A172 (cell line): ENCODE measurements around the gene NUDT14. TPM values are rescaled to one million over a fixed set of nuclear protein-coding genes. Genes with fewer than 3 reads are reported as not detected.

ENCODE experiments used
- DNase-seq: peaks from one replicate; pipeline ENCODE4 v3.0.0-alpha.2; 2015; ENCODE audit warnings: low spot score
- total RNA-seq: library from RNA; depleted of rRNA; stranded (reverse); fragments of >200 nt; shearing (Covaris generic); gene quantifications from 2 replicates; pipeline ENCODE4 v1.2.3, GENCODE V29; 2014

NUDT14 gene
- total RNA-seq, 1 experiment from 2014 or later: 23.1 TPM

DNA sequence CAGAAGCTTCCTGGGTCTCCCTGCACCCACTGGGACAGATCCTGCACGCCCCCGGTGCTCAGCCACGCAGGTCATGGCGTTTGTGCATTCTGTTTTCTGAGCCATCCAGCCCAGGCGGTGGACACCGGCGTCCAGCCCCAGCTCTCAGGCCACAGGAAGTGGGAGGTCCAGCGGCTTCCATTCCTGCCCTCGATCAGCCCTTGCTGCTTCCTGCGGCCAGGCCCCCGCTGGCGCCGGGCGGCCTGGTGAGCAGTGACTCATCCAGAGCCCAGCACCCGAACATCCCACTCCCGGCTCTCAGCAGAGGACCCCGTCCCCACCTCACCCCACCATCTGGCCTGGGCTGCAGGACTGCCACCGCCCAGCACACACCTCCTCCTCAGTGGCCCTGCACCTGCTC lies 18.0 kb upstream of the NUDT14 start:
- peak; percentile 66 for DNase-seq

DNA sequence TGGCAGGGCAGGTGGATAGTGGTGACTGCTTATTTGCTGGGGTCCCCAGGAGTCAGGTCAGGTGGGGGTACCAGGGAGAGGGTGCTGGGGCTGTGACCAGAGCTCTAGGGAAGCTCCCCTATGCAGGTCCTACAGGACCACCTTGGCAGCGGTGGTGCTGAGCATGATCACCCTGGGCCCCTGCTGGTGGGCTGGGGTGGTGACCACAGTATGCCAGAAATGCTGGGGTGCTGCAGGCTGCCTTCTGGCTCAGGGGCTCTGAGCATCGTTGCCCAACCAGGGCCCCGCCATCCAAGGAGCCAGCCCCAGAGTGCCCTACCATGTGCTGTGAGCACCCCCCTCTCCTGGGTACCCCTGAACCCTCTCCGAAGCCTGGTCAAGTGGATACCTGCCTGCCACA lies 17.5 kb upstream of the NUDT14 start:
- DNase-seq: no peak

DNA sequence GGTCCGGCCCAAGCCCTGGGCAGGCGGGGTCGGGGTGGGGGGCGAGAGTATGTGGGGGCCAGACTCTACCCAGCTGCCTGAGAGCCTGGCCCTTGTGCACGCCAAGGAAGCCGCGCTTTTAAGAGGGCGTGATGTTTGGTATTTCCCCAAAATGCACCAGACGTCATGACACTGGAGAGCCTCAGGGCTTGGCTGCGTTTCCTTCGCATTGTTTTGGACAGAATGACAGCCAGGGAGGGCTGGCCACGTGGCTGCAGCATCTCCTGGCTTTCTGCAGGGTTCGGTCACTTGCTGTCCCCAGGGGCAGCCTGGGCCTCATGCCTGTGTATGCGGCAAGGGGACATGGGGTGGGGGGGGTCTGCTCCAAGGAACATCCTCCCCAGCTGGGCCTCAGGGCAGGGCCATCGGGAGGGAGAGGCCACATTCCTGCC lies 16.1 kb upstream of the NUDT14 start:
- no peak for DNase-seq

DNA sequence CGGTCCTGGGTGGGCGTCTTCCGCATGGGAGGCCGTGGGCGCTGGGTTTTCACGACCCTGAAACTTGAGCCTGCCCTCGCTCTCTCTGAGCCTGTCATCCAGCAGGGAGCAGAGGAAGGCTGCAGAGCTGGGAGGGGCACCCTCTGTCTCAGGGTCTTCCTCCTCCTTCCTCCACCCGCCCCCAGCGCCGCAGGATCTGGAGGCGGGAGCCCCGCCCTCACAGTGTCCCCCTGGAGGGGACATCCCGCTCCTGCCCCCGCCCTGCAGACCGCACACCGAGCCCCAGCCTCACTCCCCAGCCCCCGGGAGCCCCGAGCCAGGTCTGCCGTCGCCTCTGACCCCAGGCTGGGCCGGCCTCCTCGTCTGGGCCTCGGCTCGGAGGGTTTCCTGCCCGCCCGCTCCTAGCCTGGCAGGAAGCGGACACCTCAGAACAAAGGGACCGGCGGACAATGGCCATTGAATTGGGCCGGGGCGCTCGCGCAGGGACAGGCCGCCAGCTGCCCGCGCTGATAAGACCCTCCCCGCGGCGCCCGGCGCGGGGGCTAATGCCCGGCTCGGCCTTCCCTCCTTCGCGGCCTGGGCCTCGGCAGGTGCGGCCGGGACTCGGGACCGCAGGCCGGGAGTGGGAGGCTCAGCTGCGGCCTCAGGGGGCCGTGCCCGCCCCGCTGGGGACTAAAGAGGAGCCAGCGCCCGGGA lies 15.3 kb upstream of the NUDT14 start:
- no peak for DNase-seq

DNA sequence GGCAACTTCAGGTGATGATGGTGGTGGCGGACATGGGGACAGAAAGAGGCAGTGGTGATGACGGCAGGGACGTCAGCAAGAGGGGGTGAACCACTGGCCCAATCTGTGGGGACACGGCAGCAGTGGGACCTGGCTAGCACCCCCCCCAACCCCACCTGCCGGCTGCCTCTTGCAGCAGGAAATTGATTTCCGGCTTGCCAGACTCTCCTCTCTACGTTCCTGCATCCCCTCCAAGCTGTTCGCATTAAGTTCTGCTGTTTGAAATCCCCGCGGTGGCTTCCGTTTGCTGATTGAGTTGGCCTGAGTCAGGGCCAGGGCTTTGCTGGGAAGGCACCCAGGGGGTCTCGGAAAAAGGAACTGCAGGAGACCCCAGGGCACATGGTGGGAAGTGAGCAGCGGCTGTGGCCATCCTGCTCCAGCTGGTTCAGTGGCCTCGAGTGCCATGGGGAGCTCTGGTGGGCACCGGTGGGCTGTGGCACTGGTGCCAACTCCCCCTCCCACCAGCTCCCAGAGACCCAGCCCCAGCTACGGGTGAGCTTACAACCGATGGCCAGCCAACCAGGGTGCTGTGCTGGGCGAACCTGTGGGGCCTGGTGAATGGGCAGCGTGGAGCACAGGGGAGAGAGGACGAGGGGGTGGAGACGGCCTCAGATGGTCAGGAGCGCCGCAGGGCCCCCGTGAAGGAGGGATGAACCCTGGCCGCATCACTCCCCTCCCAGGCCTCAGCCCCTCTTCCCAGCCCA lies 14.6 kb upstream of the NUDT14 start:
- no peak for DNase-seq

DNA sequence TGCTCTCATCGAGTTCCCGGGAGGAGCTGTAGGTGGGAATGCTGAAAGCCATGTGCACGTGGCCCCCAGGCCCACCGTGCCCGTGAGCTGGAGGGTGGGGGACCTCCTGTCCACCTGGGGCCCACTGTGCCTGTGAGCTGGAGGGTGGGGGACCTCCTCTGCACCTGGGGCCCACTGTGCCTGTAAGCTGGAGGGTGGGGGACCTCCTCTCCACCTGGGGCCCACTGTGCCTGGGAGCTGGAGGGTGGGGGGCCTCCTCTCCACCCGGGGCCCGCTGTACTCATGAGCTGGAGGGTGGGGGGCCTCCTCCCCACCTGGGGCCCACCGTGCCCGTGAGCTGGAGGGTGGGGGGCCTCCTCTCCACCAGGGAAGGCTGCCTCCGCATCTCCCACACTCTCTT lies 13.9 kb upstream of the NUDT14 start:
- DNase-seq: no peak

DNA sequence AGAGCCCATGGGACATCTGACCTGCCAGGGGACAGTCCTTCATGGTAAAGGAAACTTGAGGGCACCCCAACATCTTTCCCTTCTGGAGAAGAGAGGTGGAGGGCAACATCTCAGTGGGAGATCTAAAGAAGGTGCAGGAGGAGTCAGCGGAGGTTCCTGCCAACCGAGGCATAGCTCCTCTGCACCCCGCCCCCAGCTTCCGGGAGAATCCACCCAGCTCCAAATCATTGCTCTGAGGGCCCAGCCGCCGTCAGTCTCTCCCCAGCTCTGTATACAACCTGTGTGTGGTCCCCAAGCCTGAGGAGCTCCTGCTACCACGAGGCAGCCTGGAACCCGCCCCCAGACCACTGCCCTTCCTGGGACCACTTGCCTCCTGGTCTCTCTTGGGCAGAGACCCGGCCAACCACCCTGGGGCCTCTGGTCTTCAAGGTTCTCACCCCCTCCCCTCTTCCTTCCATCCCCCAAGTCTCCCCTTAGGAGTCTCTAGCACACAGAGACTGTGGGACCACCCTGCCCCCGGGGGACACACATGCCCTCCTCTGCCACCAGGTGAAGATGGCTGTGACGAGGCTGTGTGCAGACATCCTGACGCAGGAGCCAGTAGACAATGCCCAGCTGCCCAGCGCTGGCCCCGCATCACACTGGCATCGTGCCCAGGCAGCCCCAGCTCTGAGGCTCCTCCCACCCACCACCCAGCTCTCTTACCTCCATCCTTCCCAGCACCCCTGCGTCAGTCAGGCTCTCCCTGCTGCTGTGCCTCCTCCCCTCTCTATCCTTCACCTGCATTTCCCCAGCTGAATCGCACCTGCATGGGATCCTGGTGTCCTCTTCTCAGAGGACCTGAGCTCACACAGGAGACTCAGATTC lies 13.0 kb upstream of the NUDT14 start:
- peak; percentile 37 for DNase-seq

DNA sequence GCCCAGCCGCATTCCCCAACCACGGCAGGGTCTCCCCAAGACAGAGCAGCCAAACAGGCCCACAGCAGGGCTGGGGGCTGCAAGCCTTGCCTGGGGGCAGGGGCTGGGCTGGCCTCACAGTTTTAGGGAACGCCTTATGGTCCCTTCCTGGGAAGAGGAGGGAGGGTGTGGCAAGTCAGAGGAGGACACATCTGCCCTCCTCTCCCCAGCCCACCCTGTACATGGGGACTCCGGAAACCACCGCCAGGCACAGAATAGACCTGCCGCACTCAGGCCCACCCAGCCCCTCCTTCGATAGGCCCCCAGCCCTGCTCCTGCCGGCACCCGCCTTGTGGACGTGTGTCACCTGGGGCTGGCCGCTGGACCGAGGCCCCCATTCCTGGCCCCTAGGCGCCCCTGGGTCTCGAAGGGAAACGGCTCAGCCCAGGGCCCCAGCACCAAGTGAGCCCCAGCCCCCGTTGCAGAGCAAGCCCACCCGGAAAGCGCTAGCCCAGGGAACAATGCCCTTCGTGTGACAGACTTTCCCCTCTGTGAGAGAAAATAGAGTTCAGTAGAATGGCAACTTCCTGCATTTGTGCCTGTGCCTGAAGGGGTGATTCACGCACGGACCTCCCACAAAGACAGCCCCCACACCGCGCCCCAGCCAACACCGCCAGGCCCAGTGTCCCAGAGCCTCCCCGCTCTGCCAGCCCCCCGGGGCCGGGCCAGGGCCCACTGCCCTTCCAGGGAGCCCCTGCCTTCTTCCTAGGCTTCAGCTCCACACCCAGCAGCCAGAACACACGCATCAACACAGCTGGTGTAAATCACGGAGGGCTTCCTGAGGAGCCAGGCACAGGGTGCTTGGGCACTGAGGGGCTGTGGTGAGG lies 12.0 kb upstream of the NUDT14 start:
- no peak for DNase-seq

DNA sequence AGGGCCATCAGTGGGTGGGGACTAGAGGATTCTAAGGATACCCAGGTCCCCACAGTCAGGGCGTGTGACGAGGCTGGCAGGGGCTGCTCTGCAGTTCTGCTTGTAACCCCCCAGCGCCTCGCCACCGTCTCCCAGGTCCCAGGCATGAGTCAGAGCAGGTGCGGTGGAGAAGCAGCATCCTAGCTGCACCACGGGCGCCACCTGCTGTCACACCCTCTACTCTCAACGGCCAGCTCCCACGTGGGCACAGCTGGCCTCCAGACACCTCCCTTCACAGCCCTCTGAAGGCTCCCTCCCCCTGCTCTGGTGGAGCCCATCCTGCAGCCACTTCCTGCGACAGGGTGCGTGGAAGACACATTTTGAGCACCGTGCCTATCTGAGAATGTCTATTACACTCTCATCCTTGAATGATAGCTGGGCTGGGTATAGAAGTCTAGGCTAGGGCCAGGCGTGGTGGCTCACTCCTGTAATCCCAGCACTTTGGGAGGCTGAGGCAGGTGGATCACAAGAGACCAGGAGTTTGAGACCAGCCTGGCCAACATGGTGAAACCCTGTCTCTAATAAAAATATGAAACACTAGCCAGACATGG lies 6.9 kb upstream of the NUDT14 start:
- DNase-seq: no peak

DNA sequence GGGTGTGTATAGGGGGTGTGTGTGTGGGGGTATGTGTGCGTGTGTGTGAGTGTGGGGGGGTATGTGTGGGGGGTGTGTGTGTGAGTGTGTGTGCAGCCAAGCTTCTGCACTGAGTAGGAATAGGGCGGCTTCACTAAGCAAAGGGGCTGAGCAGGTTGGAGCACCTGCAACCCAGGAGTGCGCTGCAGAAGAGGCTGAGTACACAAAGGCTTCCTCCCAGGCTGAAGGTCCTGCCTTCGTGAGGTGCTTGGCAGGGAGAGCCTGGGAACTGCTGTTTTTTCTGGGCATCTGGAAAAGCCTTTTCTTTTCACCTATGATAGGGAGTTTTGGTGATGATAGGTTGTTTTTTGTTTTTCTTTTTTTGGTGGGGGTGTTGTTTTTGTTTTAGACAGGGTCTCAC lies 6.0 kb upstream of the NUDT14 start:
- no peak for DNase-seq

DNA sequence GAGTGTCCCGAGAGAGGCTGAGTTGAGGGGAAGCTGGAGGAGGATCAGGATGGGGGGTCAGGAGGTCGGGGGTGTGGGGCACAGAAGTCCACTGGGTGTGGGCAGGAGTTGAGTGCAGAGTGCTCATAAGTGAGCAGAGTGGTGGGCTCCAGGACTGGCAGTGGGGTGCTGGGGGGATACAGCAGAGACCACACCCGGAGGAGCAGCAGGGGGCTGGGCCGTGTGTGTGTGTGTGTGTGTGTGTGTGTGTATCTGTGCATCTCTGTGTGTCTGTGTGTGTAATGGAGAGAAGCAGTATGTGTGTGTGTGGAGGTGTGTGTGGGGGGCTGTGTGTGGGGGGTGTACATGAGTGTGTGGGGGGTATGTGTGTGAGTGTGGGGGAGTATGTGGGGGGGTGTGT lies 4.9 kb upstream of the NUDT14 start:
- no peak for DNase-seq

DNA sequence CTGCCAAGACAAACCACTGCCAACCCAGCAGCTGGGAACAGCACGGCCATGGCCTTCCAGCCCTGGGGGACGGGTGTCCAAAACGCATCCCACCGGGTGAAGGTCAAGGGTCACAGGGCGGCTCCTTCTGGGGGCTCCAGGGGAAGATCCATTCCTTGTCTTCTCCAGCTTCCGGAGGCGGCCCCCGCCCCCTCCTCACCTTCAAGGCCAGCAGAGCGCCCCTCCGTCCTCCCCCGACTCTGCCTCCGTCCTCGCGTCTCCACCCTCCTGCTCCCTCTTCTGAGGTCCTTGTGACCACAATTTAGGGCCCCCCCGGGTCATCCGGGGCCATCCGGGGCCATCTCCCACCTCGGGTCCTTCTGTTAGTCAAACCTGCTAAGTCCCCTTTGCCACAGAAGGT lies 3.9 kb upstream of the NUDT14 start:
- no peak for DNase-seq

DNA sequence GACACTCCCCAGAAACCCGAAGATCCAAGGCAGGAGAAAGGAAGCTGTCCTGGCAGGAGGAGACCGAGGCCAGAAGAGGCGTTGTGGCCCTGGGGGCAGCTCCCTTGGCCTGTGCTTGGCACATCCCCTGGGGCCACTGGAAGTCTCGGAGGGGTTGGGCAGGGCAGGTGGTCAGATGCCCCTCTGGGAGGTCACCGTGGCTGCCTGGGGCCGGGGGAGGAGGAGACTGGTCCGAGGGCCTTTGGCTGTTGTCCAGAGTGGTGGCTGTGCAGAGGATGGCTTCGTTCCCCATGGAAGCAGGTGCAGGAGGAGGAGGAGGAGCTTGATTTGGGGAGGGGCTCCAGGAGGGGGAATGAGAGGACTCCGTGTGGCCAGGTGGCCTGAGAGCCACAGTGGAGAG lies 3.3 kb upstream of the NUDT14 start:
- DNase-seq: no peak

DNA sequence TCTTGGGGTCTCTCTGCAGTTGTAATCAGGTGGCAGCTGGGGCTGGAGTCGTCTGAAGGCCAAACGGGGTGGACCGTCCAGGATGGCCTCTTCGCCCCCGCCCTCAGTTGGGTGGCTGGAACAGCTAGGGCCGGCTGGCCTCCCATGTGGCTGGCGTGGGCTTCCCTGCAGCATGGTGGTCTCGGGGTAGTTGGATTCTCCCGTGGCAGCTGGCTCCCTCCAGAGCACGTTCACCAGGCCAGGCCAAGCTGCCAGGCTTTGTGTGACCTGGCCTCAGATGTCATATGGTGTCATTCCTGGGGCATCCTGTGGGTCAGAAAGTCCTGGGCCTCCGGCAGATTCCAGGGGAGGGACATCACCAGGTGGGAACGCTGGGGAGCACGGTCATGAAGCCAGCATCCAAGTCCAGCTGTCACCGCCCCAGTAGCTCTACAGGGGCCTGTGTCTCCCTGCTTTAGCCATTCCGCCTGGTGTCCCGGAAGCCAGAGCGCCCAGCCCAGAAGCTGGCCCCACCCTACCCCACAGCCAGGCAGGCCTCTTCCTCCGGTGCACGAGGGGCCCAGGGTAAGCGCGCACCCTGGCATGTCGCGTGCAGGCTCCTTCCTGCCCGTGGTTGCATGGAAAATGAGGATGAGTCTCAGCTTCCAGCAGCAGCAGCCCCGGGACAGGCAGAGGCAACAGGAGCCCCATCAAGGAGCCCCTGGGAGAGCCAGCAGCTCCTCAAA lies 1.3 kb upstream of the NUDT14 start:
- no peak for DNase-seq

DNA sequence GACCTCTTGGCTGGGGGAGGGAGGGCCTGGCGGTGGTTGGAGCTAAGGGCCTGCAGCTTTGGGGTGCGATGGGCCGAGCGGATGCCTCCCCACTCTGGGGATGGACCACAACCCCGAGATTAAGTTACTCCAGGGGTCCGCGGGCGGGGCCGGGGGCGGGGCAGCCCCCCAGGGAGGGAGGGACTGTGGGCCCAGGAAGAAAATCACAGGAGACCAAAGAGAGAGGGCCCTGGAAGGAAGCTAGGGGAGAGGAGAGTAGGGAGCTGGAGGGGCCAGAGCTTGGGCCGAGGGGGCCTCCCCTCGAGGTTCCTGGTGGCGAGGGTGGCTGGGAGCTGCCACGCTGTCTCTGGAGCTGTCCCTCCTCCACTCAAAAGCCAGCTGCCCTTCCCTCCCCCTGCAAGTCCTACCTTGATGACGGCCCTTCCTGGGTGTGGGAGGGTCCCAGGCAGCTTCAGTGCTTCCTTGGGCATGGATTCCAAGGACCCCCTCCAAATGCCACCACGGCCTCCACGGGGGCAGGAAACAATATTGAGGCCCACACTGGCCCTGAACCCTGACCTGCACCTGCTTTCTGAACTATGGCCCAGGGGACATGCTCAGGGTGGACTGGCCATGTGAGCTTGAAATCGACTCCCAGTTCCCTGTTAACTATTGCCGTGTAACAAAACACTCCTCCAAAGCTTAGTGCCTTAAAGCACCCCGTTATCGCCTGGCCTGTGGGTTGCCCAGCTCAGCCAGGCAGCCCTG lies 610 bp upstream of the NUDT14 start:
- no peak for DNase-seq

DNA sequence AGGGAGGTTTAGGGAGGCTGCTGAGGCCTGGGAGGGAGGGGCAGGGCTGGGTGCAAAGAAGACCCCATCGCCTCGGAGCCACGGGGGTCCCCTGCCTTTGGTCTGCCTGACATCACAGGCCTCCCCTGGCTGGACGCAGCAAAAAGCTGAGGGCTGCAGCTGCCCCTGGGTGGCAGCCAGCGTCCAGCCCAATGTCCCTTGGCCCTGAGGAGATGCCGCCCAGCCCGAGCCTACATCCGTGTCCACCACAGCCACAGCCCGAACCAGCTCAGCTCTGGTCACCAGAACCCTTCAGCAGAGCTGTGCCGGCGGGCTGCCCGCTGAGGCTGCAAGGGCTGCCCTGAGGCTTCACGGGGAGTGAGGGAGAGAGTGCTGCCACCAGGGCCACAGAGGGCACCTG lies 1.9 kb downstream of the NUDT14 start:
- no peak for DNase-seq

DNA sequence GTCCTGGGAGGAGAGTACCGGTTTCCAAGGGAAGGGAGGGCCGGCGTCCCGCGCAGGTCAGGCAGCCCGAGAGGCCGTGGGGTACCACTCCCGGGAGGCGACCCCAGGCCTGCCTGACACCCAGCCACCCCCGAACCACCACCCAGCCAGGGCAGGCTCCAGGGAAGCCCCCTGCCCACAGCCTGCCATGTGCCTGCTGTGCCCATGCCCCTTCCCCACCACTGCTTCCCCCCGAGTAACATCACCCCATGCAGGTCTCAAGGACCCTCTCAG lies 2.3 kb downstream of the NUDT14 start:
- DNase-seq: no peak

DNA sequence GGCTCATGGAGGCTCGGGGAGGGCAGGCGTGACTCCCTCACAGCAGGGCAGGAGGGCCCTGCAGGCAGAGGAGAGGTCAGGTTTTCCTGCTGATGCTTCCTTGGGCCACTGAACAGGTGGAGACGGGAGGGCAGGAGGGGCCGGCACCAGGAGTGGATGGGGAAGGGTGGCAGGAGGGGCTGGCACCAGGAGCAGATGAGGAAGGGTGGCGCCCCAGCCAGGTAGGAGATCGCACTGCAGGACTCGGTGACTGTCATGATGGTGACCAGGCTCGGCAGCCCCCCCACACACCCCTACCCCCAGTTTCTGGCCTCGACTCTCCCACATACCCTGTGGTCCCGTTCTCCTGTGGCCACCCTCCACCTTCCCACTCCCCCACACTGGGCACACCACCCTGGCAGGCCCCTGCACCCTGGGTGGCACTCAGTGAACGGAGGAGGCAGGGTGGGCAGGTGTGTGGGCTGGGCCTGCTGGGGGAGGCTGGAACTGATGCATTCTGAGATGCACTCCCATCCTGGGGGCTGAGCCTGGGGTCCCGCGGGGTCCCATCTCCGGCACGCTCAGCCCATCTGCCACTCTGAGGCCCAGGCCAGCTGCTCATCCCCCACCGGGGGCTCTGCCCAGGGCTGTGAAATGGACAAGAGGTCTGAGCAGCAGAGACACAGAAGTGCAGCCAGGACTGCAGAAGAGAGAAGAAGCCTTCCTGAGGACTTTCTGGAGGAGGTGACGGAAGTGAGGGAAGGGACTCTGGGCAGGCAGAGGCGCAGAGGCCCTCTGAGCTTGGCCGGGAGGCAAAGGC lies 2.8 kb downstream of the NUDT14 start:
- no peak for DNase-seq

DNA sequence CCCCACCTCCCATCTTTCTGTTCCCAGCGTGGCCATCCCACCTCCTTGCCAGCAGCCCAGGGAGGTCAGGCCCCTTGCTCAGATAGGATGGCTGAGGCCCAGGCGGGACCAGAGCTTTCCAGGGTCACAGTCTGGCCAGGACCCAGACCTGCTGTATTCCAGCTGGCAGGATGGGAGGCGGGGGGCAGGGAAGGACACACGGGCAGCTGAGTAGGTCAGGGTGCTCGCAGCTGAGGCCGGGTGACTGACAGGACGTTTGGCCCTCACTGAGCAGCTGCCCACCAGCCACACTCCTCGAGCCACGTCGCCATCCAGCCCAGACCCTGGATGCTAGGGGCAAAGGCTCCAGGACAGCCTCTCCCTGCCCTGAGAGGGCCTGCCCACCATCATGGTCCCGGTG lies 4.0 kb downstream of the NUDT14 start:
- DNase-seq: no peak
